Fibroblast of skin of left biceps (primary cell): ENCODE measurements around the gene GMPPB.

Experiments used
- DNase-seq, 2 experiments: peaks; one replicate each; pipeline ENCODE4 v3.0.0-alpha.2; 2013; ENCODE audit warnings: low read depth in 2 of 2

The GMPPB gene

DNA sequence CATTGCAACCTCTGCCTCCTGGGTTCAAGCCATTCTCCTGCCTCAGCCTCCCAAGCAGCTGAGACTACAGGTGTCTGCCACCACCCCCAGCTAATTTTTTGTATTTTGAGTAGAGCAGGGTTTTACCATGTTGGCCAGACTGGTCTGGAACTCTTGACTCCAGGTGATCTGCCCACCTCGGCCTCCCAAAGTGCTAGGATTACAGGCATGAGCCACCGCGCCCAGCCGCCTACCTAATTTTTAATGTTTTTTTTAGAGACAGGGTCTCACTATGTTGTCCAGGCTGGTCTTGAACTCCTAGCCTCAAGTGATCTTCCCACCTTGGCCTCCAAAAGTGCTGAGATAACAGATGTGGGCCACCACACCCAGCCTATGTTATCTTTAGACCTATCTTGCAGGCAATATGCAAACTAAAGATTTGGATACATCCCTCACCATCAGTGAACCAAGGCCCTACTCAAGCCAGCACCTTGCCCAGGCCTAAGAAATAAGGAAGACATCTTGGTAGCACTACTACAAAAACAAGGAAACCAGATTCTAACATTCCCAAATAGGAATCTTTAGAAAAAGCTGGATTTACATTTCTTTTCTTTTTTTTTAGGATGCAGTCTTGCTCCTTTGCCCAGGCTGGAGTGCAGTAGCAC is 6.3 kb upstream of the GMPPB start:
- no peak for DNase-seq

GRCh38 chr3:49727924-49728361 is 4.2 kb upstream of the GMPPB start:
- no peak for DNase-seq

GRCh38 chr3:49727154-49727923 is 3.6 kb upstream of the GMPPB start:
- DNase-seq: no peak

DNA sequence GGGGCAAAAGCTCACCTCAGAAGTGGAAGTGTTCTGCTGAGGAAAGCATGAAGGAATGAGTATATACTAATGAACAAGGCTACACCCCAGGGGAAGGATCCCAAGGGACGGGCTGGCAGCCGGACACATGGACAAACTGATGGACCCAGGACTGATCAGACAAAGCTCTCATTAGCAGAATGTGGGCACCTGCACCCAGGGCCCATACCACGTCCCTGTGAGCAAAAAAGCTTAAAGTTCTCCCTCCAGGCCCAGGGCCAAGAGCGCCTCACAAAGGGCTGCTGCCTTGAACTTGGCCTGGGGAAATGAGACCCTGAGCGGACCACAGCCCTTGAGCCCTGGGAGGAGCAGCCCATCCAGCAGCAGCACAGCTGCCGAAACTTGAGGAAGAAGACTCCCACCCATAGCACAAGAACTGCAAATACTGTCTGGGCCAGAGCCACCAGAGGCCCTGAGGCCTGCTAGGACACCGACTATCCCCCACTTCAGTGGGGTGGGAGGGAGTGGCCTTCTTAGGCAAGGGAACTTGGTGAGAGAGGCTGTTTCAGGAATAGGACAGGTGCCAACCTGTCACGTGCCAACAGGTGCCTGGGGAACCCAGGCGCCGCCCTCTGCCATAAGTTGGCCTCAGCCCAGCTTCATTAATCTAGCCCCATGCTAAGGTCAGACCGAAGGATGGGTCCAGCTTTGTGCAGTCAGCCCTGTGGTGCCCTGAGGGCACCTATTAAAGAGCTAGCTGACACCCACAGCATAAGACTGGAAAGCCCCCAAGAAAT is 2.3 kb upstream of the GMPPB start:
- no peak for DNase-seq

GRCh38 chr3:49724586-49724985 is 835 bp upstream of the GMPPB start:
- no peak for DNase-seq

DNA sequence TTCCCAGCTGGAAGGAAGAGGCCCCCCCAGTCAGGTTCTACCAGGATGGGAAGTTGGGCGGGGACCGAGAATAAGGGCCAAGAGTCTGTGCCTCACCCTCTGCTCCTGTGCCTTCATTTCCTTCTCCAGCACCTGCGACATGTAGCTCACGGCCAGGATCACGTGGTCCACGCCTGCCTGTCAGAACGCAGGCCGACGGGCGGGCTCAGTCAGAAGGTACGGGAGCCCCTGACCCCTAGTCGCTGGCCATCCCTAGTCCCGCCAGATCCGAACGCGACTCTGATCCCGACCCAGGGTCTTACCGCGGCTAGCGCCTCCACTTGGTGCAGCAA is 489 bp downstream of the GMPPB start:
- no peak for DNase-seq

GRCh38 chr3:49722896-49723295 is 855 bp downstream of the GMPPB start:
- no peak for DNase-seq

- no peak for DNase-seq
Measured at GRCh38 chr3:49721896-49722781, 1.6 kb downstream of the GMPPB start.

DNA sequence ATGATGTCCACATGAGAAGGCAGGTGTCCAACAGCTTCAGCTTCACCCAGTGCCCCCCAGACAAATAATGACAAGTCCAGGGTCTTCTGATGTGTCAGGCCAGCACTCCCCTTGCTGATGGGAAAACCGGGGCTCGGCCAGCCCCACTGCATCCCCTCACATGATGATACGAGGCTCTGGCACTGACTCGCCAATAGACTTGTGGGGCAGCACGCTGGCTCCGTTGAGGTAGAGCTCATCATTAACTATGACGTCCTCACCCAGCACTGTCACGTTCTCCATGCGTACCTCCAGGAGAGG is 2.2 kb downstream of the GMPPB start:
- DNase-seq: no peak

- DNase-seq: no peak
Measured at GRCh38 chr3:49720855-49721595, 2.7 kb downstream of the GMPPB start.

DNA sequence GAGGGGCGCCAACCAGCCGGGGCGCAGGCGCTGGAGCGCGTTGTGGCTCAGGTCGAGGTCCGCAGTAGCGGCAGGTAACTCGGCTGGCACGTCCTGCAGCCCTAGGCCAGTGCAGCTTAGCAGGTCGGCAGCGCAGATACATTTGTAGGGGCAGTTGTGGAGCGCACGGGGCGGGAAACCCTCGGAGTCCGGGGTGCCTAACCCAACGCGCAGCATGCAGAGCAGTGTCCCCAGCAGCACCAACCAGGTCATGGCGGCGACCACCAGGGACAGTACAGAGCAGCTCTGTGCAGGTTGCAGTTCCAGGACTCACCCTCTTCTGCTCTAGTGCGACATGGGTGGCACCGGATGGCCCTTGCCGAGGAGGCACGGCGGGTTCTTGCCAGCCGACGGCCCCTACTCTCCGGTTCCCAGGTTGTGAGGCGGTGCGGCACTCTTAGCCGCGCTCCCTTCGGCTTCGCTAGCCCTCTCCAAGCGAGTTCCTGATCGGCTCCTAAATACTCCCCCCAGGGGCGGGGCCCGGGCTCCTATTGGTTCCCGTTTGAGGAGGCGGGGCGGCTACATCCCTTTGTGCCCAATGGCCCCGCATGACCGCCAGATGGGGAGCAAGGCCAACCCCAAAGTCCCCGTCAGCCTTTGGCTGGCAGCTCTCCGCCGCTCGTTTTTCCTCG is 4.4 kb downstream of the GMPPB start, which contains the start of gene AMIGO3:
Gene AMIGO3, minus strand, starts transcription at position 471 of the 671 bp plus-strand sequence. Its CDS starts 219 bp downstream, at position 252.
- peak; percentile 75 to 76 for DNase-seq

DNA sequence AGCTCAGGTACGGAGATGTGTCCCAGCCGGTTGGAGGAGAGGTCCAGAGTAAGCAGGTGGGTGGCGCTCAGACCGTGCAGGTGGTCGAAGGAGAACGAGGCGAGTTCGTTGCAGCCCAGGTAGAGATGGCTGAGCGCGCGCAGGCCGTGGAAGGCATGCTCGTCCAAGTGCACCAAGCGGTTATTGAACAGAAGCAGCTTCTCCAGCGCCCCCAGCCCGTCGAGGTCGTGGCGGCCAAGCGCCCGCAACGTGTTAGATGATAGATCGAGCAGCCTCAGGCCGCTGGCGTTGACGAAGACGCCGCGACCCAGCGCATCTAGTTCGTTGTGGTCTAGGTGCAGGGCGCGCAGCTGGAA is 4.9 kb downstream of the GMPPB start:
- DNase-seq: no peak

GRCh38 chr3:49717959-49718857 is 5.5 kb downstream of the GMPPB start:
- no peak for DNase-seq

DNA sequence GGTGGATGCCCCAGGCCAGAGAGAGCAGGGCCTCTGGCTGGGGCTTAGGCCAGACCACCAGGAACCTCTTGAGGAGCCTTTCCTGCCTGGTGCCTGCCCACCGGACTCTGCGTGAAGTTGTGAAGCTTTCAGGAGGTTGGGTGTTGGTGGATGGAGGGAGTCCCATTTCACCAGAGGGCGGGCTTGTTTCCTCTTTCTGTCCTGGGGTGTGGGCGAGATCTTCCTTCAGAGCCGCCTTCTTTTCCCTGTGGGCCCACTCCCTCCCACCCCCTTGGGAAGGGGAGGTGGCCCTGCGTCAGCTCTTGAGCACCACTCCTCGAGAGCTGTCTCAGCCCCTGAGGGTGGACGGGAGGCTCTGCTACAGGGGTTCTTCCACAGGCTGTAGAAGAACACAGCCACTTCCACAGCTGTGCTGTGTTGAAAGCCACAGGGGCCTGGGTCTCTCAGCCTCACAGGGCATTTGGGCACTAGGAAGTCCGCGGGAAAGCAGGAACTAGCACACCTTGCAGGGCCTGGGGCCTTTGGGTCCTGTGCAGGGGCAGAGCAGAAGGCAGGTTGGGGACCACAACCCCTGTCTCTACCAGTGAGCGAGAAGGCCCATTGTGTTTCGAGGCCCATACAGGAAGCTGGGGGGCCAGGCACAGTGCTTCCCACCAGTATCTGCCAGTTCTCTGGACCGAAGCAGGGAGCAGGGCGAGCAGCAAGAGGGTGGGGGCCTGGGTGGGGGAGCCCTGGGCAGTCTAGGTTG is 6.4 kb downstream of the GMPPB start:
- no peak for DNase-seq

GRCh38 chr3:49716691-49717210 is 7.0 kb downstream of the GMPPB start:
- no peak for DNase-seq

DNA sequence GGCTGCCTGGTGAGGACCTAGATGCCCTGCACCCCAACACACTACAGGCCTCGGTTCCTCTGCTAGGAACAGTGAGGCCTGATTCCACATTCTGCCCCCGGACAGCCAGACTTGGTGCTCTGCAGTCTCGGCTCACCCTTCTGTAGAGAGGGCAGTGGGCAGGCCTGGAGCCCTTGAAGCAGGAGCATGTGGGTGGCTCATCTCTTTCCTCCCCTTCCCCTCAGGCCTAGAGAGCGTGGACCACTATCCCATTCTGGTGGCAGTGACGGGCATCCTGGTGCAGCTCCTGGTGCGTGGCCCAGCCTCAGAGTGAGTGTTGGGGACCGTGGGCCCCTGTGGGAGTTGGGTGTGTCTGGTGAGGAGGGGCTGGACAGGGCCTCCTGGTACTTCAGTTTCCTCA is 7.6 kb downstream of the GMPPB start:
- no peak for DNase-seq

GRCh38 chr3:49715611-49716121 is 8.1 kb downstream of the GMPPB start:
- DNase-seq: no peak
